T-helper 22 cell (primary cell): ENCODE results near the gene COL23A1.
A peak's percentile ranks its signal among the peaks of the same experiment; 100 is the strongest.

Experiments
- DNase-seq: peaks from one replicate; pipeline ENCODE4 v3.0.0-alpha.2; 2020; ENCODE audit warnings: low read depth

Gene COL23A1

DNA sequence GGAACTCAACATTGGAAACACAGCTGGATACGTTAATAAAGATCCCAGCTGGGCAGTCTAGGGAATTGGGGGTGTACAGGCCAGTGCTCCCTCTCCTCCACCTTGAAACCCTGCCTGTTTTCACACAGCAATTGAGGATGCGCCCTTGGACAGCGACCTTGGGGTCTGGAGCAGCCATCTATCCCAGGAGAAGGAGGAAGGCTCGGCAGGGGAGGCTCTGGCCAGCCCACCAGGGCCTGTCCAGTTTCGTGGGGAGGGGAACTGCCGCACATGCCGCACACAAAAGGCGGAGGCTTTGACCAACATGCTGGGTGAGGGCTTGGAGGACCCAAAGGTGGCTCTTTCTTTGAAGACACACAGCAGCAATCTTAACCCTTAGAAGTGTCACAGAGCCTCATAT, 1.4 kb downstream of the COL23A1 start:
- DNase-seq: no peak

DNA sequence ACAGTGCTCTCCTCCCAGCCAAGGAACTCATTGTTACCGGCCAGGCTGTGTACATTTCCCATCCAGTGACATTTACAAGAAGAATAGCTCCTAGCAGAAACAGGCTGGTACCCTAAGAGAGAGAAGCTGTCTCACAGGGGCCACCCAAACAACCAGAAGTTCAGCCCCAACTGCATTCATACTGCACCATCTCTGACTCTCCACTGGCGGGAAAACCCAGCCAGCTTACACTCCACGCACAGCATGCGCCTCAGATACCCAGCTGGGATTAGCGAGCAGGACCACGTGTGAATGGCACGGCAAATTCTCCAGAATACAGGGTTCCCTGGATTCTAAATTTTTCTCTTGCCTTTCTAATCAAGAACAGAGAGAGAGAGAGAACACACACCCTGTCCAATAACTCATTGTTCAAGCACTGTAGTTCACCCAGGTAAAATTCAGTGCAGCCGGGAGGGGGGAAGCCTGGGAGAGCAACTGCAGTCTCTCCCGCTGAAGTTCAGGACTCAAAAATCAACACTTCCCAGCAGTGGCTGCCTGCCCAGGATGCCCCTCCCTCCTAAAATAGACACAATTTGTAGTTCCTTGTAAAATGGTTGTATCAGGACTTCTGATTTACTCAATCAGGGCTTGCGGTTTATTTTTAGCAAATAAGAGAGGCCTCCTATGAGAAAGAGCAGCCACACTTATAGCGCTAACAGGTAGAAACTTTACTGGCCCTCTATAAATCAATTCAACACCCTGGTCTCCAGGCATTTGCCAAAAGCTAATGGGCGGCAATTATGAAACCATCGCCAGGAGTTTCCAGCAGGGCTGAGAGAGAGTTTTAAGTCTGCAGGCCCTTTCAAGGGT, 2.2 kb downstream of the COL23A1 start:
- no peak for DNase-seq

DNA sequence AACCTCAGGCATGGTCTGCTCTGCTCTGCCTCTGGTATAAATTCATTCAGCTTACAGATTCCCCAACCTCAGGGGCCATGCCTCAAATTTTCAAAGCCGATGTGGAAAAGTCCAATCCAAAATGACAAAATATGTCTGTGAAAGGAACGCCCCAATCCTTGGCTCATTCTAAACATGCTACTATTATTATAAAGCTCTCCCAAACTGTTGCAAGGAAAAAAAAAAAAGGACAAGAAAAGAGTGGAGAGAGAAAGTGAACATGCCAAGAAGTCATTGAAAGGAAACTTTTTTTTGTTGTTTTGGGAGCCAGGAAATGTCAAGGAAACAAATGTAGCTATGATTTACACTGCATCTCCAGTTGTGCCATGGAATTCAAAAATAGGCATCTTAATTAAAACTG, 3.8 kb downstream of the COL23A1 start:
- no peak for DNase-seq

DNA sequence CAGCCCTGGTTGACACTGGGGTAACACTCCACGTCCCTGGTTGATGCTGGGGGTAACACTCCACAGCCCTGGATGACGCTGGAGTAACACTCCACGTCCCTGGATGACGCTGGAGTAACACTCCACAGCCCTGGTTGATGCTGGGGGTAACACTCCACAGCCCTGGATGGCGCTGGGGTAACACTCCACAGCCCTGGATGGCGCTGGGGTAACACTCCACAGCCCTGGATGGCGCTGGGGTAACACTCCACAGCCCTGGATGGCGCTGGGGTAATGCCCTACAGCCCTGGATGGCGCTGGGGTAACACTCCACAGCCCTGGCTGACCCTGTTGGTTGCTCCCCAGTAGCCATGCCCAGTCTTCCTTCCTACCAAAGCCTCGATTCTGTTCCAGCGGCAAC, 4.8 kb downstream of the COL23A1 start:
- DNase-seq: peak; percentile 16

DNA sequence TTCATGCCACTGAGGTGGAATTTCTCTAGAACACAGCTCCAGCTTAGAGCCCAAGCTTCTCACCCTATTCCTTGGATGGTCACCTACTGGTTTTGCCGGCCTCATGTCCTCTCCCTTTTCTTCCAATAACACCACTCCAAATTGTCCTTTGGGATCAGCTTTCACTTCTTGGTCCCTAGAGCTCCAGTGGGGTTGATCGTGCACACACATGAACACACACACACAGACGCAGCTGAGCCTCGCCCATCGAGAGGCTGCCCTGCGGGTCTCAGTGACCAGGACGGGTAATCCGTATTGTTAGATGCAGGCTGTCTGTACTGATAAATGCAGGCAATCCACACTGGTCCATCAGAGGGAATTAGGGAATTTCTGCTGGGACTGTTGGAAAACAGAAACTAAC, 6.9 kb downstream of the COL23A1 start:
- DNase-seq: no peak

DNA sequence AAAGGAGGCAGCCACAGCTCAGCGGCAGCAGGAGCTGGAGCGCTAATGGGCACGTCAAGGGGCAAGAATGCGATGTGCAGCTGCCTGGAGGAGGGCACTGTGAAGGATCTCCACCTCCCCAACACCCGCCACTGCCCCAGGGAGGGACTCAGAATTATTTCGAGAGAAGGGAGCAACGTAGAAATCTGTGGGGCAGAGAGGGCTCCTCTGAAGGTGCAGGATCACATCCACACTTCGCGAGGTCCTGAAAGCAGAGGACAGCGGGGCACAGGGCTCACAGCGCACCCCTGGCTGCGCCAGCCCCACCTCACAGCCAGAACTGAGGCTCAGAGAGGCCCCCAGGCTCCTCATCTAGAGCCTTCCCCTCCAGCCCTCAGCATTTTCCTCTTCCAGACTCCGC, 7.9 kb downstream of the COL23A1 start:
- DNase-seq: no peak

DNA sequence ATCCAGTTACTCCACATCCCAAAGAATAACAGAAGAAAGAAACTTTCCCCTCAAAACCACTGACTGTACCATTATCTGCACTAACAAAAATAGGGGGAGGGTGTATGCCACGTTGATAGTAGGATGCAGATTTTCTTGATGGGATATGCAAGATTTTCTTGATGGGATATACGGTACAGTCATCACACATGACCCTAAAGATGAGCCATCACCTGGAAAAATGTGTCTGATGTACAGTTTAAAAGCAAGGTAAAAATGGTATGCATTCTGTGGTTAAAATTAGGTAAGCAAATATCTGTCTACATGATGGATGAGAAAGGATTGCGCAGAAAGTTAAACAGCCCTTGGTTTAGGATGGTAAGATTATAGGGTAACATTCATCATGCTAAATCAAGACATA, 8.6 kb downstream of the COL23A1 start:
- no peak for DNase-seq

DNA sequence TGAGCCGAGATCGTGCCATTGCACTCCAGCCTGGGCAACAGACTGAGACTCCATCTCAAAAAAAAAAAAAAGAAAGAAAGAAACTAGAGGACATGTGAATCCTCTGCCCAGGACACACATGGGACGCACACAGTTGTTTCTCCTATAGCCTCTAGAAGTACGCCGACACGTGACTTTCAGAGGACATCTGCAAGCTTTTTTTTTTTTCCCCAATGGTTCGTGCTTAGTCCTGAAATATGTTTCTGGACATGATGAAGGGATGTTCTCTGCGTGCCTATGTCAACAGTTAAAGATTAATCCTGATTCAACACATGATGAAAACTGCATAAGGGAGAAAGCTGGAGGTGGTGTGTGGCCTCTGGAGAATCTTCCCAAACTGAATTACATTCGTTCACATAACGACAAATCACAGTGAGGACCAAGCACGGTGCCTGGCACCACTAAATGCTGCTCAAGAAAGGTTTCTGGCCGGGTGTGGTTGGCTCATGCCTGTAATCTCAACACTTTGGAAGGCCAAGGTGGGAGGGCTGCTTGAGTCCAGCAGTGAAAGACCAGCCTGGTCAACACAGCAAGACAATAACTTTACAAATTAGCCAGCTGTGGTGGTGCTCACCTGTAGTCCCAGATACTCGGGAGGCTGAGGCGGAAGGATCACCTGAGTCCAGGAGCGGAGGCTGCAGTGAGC, 9.8 kb downstream of the COL23A1 start:
- DNase-seq: no peak

DNA sequence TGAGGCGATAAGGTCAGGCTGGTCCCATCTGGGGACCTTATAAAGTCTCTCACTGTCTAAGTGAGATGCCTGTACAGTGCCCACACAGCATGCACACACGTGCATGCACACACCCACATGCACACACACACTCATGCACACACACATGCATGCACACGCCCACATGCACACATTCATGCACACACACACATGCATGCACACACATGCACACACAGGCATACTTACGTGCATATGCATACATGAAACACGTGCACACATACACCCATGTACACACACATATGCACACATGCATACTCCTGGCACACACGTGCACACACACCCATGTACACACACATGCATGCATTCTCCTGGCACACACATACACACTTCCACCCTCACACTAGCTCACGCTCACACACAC, 12.2 kb downstream of the COL23A1 start:
- no peak for DNase-seq

DNA sequence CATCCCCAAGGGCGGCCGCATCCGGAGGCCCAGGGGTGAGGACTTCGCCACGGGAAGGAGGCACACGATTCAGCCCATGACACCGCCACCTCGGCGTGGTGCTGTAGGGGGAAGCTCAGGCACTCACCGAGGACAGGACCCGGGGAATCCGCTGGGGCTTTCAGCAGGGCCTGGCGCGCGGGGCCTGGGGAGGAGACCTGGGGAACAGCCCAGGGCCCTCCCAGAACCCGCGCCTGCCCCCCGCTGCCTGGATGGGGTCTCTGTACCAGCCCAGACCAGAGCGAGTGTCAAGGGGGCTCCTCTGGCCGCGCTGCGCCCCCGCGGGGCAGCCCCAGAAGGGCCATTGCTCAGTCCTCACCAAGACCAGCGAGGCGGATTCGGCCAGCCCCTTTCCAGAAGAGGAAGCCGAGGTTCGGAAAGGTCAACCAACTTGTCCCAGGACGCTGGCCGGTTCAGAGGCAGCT, 12.8 kb downstream of the COL23A1 start:
- DNase-seq: no peak

DNA sequence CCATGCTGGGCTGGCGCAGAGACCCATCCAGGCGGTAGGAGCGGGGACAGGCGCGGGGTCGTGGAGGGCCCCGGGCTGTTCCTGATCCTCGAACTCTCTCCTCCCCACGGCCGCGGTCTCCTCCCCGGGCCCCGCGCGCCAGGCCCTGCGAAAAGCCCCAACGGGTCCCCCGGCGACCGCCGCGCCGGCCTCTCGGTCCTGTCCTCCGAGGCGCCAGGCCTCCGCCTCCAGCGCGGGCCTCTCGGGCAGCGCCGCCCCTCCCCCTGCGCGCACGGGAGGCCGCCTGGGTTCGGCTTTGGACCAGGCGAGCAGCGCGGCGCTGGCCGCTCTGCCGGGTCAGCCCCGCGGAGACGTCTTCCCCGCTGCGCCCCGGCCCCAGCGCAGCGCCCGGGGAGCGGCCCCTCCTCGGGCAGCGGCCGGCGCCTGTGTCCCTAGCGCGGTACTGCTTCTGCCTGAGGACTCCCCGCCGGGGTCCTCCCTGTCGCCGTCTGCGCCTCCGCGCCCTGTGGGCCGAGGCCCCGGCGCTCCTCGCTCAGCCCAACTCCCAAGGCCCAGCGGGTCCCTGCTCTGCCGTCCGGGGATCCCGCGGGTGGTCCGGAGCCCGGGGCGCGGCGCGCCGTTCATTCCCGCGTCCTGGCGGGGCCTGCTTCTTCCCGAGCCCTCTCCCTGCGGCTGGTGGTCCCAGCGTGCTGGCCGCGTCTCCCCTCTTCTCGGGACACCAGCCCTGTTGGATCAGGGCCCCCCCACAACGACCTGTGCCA, 13.4 kb downstream of the COL23A1 start:
- no peak for DNase-seq

DNA sequence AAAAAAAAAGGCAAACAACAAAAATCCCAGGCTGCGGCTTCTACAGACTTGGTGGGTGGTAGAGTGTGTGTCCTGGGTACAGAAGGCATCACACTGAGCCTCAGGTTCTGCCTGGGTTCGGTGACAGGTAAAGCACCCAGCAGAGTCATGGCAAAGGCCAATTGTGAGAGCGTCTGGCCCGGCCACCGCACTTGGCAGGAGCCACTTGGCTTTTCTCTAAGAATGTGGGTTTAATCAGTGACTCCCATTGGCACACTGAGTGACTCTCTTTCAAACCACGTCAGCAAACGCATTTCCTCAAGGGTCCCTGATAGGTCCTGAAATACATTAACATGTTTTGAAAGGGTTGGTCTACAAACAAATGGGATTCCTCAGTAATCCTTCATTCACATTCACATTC, 17.0 kb downstream of the COL23A1 start:
- no peak for DNase-seq

DNA sequence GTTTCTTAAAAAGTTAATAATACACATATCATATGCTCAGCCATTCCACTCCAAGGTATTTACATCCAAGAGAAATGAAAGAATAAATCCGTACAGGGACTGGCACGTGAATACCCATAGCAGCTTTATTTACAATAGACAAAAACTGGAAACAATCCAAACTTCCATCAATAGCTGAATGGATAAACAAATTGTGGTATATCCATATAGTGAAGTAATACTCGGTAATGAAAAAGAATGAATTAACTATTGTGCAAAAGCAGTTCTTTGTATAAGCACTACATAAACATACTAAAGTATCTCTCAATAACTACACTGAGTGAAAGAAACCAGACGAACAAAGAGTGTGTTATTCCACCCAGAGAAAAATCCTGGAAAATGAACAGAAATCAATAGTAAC, 17.6 kb downstream of the COL23A1 start:
- DNase-seq: no peak

DNA sequence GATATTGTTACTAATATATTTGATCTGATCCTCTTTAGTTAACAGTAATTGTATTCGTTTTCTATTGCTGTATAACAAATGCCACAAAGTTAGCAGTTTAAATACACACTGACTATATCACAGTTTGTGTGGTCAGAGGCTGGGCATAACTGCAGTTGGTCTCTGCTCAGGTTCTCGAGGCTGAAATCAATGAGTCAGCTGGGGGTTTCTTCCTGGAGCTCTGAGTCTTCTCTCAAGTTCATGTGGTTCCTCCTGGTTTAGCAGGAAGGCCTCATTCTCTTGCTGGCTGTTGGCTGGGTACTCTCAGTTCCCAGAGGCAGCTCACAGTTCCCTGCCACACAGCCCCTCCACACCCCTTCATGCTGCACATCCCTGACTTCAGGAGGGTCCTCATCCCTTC, 20.7 kb downstream of the COL23A1 start:
- DNase-seq: no peak

DNA sequence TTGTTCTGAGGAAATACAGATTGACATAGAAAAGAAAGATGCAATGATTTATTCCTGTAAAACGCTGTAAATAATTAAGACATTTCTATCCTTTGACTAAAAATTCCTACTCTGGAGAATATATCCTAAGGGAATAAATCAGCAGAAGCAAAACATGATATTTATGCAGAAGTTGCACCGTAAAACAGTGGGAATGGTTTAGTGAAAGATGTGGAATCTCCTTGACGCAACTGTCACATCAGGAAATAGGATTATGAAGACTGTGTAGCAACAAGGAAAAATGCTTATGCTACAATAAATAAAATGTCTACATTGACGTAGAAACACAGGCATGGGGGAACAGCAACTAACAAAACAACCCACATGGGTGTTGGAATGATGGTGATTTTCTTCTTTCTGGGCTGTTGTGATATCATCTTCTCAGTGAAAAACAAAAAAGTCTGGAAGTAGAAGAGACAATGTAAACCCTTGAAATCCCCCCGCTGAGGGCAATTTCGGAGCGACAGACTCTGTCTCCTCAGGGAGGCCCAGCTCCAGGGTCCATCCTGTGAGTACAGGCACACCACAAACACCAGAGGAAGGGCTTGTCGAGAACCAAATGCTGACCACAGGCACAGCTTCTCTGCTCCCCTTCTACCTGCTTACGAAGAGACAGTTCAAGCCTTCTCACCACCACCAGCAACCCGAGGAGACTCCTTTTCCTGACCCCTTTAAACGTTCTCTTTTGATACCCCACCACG, 25.2 kb downstream of the COL23A1 start:
- no peak for DNase-seq

DNA sequence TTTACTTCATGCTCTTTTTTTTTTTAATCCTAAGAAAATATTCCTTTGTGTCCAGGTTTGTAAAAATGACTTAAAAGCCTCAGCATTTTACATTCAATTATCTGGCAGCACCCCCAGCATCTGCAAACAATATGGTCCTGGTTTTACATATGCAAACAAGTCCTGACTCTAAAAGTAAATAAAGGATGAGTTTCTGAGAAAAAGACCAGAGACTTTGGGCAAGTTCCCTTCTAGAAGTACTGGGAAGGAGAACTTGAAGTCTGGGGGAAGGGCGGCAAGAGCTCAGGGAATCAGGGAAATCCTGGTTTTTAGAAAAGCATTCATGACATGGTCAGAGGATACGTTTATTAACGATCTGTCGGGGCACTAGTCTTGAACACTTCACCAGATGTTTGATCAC, 25.8 kb downstream of the COL23A1 start:
- no peak for DNase-seq

DNA sequence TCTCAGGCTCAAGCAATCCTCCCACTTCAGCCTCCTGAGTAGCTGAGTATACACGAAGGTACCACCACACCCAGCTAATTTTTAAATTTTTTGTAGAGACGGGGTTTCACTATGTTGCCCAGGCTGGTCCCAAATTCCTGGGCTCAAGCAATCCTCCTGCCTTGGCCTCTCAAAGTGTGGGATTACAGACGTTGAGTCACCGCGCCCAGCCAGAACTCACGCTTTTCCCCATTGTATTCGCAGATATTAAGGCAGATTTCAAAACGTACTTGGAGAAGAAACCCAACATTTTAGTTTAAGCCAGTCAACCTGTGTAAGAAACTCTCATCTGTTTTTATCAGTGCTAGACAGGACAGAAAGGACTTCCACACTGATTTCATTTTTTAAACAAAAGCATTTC, 26.6 kb downstream of the COL23A1 start:
- no peak for DNase-seq

DNA sequence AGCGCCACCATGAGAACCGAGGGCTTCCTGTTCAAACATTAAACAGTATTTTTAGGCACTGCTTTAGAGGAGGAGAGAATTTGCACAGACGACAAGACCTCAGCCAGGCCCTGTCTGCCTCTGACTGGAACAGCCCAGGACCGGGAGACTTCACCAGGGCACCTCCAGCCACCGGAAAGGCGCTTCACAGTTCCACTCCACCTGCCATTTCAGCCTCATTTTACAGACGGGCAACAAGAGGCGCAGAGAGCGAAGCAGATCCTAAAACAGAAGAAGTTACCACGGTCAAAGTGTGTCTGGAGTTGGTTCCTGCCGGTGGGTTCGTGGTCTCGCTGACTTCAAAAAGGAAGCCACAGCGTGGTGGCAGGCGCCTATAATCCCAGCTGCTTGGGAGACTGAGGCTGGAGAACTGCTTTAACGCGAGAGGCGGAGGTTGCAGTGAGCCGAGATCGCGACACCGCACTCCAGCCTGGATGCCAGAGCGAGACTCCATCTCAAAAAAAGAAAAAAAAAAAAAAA, 28.4 kb downstream of the COL23A1 start:
- no peak for DNase-seq

DNA sequence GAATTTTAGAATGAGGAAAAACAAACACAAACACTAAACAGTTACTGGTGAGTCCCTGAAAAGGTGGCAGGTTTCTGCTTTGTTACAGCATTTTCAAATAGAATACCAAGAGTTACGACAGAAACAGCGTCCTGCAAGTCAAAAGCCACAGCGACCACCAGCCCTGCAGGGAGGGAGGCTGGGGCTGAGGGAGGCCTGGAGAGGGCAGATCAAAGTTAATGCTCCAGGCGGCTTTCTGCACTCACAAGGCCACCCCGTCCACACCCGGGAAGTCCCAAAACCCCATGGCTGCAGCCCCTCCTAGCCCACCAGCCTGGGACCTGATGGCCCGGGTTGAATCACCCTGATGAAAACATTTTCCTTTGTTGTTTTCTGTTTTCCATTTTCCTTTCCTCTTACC, 29.3 kb downstream of the COL23A1 start:
- no peak for DNase-seq

DNA sequence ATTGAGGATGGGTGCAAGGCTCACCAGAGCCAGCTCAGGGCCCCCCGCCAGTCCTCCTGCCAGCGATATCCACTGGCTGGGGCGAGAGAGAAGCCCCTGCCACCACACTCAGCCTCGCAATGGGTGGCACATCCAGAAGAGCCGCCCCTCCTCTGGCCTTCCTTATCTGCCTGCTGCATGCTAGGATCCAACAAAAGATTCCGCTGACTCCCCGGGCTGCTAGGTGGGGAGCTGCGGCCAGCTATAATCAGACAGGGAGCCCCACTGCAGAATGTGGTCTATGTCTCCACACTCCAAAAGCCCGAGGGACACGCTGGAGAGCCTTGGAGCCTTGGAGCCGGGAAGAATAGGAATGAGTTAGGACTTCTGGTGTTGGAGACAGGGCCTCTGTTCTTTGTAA, 32.8 kb downstream of the COL23A1 start:
- DNase-seq: no peak

DNA sequence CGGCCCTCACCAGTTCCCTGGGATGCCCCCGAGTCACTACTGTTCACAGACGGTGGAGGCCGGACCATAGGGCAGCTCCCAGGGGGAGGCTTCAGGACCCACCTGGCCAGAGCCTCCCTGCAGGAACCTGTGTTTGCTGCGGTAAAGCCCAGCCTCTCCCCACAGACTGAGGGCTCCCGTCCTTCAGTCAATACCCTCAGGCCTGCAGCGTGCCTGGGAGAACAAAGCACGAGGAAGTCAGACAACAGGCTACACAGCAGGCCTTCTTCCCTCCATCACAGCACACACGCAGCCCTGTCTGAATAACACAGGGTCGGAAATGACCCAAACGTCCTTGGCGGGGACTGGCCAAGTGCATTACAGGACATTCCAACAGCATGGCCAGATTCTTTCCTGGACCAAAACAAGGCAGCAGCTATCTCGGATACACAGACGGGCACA, 34.4 kb downstream of the COL23A1 start:
- DNase-seq: no peak

DNA sequence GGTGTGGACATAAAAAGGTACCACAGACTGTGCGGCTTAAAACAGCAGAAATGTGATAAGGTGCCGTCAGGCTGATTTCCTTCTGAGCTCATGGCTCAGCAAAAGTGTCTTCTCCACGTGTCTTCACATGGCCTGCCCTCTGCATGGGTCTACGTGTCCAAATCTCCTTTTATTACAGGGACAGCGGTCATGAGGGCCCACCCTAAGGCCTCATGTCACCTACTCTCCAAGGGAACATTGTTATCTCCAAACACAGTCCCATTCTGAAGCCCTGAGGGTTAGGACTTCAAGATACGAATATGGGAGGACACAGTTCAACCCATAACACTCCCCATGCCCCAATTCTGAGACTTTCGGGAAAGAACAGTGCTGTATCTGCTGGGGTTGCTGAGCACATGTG, 35.2 kb downstream of the COL23A1 start:
- DNase-seq: no peak
